Activated CD4-positive, alpha-beta T cell treated with anti-CD3 and anti-CD28 coated beads for 1 hour (primary cell): ENCODE measurements around the gene ATG4C.

Experiments
- DNase-seq: peaks from one replicate; pipeline ENCODE4 v3.0.0-alpha.2; 2020

The ATG4C gene

DNA sequence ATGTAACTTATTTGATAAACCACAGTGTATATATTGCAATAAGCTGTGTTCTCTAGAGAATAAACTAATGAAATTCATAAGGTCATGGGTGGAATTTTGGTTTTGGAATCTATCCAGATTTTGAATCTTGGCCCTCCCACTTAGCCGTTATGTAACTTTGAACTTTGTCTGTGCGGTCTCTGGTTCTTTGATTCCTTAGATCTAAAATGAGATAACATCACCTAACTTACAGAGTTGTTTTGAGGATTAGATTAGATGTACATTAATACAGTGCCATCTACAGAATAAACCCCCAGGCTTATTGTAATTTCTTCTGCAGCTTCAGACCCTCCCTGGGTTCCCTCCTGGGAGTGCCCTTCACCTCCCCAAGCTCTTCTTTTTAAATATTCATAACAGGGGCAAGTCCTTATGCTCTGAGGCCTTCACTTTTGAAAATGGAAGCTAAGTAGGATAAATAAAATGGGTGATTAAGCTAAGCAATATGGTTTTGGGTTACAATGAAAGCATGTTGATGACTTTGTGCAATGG is 124.3 kb downstream of the ATG4C start:
- DNase-seq, result no peak

- no peak for DNase-seq
Measured at GRCh38 chr1:62912028-62912638, 128.2 kb downstream of the ATG4C start.
